ENCODE data around the gene CDKAL1. TPM values are rescaled to one million over a fixed set of nuclear protein-coding genes. Genes with fewer than 3 reads are reported as not detected.

The CDKAL1 gene
- total RNA-seq, 1 donor from 2014 or later: 9.6 TPM

DNA sequence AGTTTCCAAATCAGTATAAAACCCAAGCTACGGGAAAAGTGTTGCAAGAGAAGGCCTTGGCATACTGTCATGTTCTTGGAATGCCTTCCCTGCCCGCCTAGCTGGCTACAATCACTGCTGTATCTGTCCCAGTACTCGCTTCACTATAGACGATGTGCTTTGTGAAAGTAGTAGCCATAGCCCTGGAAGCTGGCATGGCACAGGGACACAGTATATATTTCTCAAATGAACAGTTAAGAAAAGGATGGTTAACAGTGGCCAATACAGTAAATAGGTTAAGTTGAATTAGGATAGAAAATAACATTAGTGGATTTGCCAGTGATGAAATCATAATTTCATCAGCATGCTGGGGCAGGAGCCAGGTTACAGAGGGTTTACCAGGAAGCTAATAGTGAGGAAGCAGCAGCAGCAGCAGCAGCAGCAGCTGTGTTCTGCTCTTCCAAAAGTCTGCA is 499.3 kb downstream of the CDKAL1 start:
- H3K4me1 Mint-ChIP-seq (ENCODE audit: low read depth): peaks cover 11% of the 10 kb centered on the region
- H3K9me3 Mint-ChIP-seq (ENCODE audit: low read depth): no peaks in the 10 kb centered on the region
- peak overlapping the region; percentile 93 for H3K27ac Mint-ChIP-seq (ENCODE audit: unreplicated experiment)
- DNase-seq (ENCODE audit: low spot score): no peak
- no peaks in the 10 kb centered on the region for H3K27me3 Mint-ChIP-seq (ENCODE audit: low read depth)
- TF ChIP-seq, protein P1, sequence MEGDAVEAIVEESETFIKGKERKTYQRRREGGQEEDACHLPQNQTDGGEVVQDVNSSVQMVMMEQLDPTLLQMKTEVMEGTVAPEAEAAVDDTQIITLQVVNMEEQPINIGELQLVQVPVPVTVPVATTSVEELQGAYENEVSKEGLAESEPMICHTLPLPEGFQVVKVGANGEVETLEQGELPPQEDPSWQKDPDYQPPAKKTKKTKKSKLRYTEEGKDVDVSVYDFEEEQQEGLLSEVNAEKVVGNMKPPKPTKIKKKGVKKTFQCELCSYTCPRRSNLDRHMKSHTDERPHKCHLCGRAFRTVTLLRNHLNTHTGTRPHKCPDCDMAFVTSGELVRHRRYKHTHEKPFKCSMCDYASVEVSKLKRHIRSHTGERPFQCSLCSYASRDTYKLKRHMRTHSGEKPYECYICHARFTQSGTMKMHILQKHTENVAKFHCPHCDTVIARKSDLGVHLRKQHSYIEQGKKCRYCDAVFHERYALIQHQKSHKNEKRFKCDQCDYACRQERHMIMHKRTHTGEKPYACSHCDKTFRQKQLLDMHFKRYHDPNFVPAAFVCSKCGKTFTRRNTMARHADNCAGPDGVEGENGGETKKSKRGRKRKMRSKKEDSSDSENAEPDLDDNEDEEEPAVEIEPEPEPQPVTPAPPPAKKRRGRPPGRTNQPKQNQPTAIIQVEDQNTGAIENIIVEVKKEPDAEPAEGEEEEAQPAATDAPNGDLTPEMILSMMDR (IDR thresholded peaks at IDR 0.05): no peak
- H3K4me3 Mint-ChIP-seq (ENCODE audit: unreplicated experiment): no peak overlapping the region
- peaks cover 1% of the 10 kb centered on the region for H3K36me3 Mint-ChIP-seq (ENCODE audit: low read depth)

DNA sequence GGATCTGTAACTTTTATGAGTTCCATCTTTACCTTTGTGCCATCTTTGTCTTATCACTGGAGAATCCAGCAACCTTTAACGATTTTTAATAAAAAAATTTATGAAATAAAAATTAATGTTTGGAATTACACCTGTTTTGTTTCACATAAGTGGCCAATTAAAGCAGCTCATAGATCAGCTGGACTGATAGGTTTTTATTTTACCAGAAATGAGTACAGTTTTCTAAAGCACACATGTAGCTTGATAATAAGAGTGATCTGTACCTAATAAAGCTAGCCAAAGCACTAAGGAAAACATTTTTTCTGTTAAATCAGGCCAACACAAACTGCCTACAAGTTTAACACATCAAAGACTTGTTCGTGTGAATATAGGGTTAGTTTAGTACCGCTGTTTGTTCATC is 500.1 kb downstream of the CDKAL1 start:
- no peak overlapping the region for H3K4me3 Mint-ChIP-seq (ENCODE audit: unreplicated experiment)
- TF ChIP-seq, protein P1 (IDR thresholded peaks at IDR 0.05): no peak
- H3K9me3 Mint-ChIP-seq (ENCODE audit: low read depth): no peaks in the 10 kb centered on the region
- no peak for DNase-seq (ENCODE audit: low spot score)
- no peaks in the 10 kb centered on the region for H3K27me3 Mint-ChIP-seq (ENCODE audit: low read depth)
- H3K36me3 Mint-ChIP-seq (ENCODE audit: low read depth): peaks cover under 1% of the 10 kb centered on the region
- peaks cover 11% of the 10 kb centered on the region for H3K4me1 Mint-ChIP-seq (ENCODE audit: low read depth)
- no peak overlapping the region for H3K27ac Mint-ChIP-seq (ENCODE audit: unreplicated experiment)

DNA sequence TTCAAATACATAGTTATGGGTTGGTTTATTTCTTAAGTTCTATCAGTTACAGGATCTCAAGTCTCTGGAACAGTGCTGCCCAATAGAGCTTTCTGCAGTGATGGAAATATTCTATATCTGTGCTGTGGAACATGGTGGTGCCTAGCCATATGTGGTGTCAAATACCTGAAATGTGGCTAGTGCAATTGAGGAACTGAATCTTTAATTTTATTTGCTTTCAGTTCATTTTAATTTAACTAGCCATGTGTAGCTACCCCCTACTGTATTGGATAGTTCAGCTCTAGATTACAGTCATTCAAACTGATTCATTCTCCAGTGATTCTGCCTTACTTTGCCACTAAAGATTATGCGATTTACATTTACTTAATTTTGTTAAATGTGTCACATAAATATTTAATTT is 503.2 kb downstream of the CDKAL1 start:
- H3K9me3 Mint-ChIP-seq (ENCODE audit: low read depth): no peaks in the 10 kb centered on the region
- peaks cover 11% of the 10 kb centered on the region for H3K4me1 Mint-ChIP-seq (ENCODE audit: low read depth)
- no peaks in the 10 kb centered on the region for H3K27me3 Mint-ChIP-seq (ENCODE audit: low read depth)
- DNase-seq (ENCODE audit: low spot score): no peak
- no peaks in the 10 kb centered on the region for H3K36me3 Mint-ChIP-seq (ENCODE audit: low read depth)
- no peak overlapping the region for H3K27ac Mint-ChIP-seq (ENCODE audit: unreplicated experiment)
- H3K4me3 Mint-ChIP-seq (ENCODE audit: unreplicated experiment): no peak overlapping the region
- TF ChIP-seq, protein P1 (IDR thresholded peaks at IDR 0.05): no peak

DNA sequence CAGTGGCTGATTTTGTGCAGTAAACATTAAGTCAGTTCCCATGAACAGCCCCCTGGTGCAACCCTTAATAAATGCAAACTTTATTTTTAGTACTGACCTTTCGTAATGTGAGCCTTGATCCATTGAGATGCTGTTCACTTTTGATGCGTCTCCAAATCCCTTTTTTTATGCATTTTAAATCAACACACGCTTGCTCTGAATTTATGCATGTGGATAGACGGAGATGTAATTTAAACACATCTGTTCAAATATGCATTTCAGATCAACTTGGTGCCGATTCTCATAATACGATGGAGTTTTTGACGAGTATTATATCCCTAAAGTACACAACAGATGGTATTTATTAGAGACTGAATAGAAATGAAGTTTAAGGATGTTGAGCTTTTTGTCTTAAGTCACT is 505.7 kb downstream of the CDKAL1 start:
- H3K36me3 Mint-ChIP-seq (ENCODE audit: low read depth): no peaks in the 10 kb centered on the region

DNA sequence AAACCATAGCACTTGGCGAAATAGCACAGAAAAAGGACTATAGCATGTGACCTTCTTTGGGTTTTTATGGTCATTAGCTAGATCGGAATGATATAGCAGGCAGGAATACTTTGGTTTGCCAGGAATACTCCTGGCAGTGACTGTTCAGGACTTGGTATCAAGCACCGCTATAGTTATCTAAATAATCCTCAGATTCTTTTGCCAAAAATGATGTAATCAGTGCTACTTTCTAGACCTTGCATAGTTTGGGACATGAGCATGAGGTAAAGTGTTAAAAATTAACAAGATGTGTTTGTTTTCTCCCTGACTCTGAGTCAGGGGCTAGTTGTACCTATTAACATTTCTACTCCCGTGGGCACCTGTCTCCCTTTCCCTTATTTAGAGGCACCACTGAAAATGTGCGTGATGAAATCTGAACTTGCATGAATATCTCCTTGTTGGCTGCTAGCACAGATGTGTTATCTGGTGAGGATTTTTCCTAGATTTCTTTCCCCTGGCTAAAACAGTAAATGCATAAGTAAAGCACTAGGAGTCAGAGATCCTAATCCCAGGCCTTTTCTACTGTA is 511.0 kb downstream of the CDKAL1 start:
- Mint-ChIP-seq H3K9me3 (ENCODE audit: low read depth) (no peaks in the 10 kb centered on the region), H3K36me3 (ENCODE audit: low read depth) (no peaks in the 10 kb centered on the region), H3K27ac (ENCODE audit: unreplicated experiment) (peak overlapping the region; percentile 75), H3K27me3 (ENCODE audit: low read depth) (no peaks in the 10 kb centered on the region), H3K4me3 (ENCODE audit: unreplicated experiment) (no peak overlapping the region), H3K4me1 (ENCODE audit: low read depth) (peaks cover 33% of the 10 kb centered on the region)
- TF ChIP-seq, protein P1 (IDR thresholded peaks at IDR 0.05): no peak
- no peak for DNase-seq (ENCODE audit: low spot score)

More for the DNA sequence above, 505.7 kb downstream of the CDKAL1 start:
- no peaks in the 10 kb centered on the region for H3K27me3 Mint-ChIP-seq (ENCODE audit: low read depth)
- H3K27ac Mint-ChIP-seq (ENCODE audit: unreplicated experiment): no peak overlapping the region
- H3K9me3 Mint-ChIP-seq (ENCODE audit: low read depth): no peaks in the 10 kb centered on the region
- no peak for DNase-seq (ENCODE audit: low spot score)
- no peak overlapping the region for H3K4me3 Mint-ChIP-seq (ENCODE audit: unreplicated experiment)
- TF ChIP-seq, protein P1 (IDR thresholded peaks at IDR 0.05): no peak
- H3K4me1 Mint-ChIP-seq (ENCODE audit: low read depth): peaks cover 5% of the 10 kb centered on the region
